IMR-90 (cell line): ENCODE measurements around the gene ACTRT2. TPM values are rescaled to one million over a fixed set of nuclear protein-coding genes. Genes with fewer than 3 reads are reported as not detected.

ENCODE experiments used
- ATAC-seq: fragments of 200-7000 bp; cut with Tn5 transposase; 2 replicates; pipeline ENCODE4 v1.9.1; 2020; ENCODE audit warnings: low read depth, mild to moderate bottlenecking, moderate library complexity
- BruUV-seq: library from RNA; stranded (reverse); fragments of 400-500 nt; replicated peaks from 2 replicates; lab custom pipeline; 2021; lab: Mats Ljungman, UMichigan
- CTCF ChIA-PET: fragments of 300-600 bp; formaldehyde crosslinking; extraction: SDS; loops from one replicate; lab custom pipeline; 2021; ENCODE audit warnings: antibody characterized with exemption; lab: Yijun Ruan, JAX
- POLR2A ChIA-PET: fragments of 300-600 bp; sonication (Branson Sonifier 250); formaldehyde crosslinking; loops from one replicate; lab custom pipeline; 2022; ENCODE audit warnings: antibody characterized with exemption; ENCODE audit not compliant: unreplicated experiment; lab: Charles Lee
- DNase-seq: peaks from one replicate; pipeline ENCODE4 v3.0.0; 2013
- H2AFZ ChIP-seq: replicated peaks from 2 replicates; pipeline ENCODE3; 2013; ENCODE audit warnings: low read length, mild to moderate bottlenecking; ENCODE audit not compliant: poor library complexity
- H2AK5ac ChIP-seq: 2 replicates; pipeline ENCODE4 v1.6.1; 2013; ENCODE audit warnings: low read depth, low read length, inconsistent platforms
- H2AK9ac ChIP-seq: replicated peaks from 2 replicates; pipeline ENCODE3; 2013; ENCODE audit warnings: mild to moderate bottlenecking, low read depth, low read length, moderate library complexity; ENCODE audit not compliant: poor library complexity
- H2BK120ac ChIP-seq: 2 replicates; pipeline ENCODE4 v1.6.1; 2013; ENCODE audit warnings: low read depth, low read length, inconsistent platforms
- H2BK15ac ChIP-seq: 3 replicates; pipeline ENCODE4 v1.6.1; 2013; ENCODE audit warnings: low read depth, low read length, inconsistent platforms
- H2BK20ac ChIP-seq: 2 replicates; pipeline ENCODE4 v1.6.1; 2013; ENCODE audit warnings: low read depth, mild to moderate bottlenecking, inconsistent platforms, low read length, moderate library complexity
- H2BK5ac ChIP-seq: 2 replicates; pipeline ENCODE4 v1.6.1; 2013; ENCODE audit warnings: mild to moderate bottlenecking, low read depth, low read length, inconsistent platforms; ENCODE audit not compliant: poor library complexity, severe bottlenecking
- H3K14ac ChIP-seq: replicated peaks from 2 replicates; pipeline ENCODE4 v1.6.1; 2013; ENCODE audit warnings: low read depth, low read length, inconsistent platforms
- H3K18ac ChIP-seq: 2 replicates; pipeline ENCODE4 v1.6.1; 2013; ENCODE audit warnings: low read depth, low read length, control low read depth
- H3K23ac ChIP-seq: 2 replicates; pipeline ENCODE4 v1.6.1; 2013; ENCODE audit warnings: low read depth, low read length, inconsistent platforms
- H3K27ac ChIP-seq: 2 replicates; pipeline ENCODE4 v1.5.1; 2013; ENCODE audit warnings: mild to moderate bottlenecking, control low read depth, low read length; ENCODE audit not compliant: insufficient read depth
- H3K27me3 ChIP-seq: 2 replicates; pipeline ENCODE4 v1.6.1; 2013; ENCODE audit warnings: low read length; ENCODE audit not compliant: control insufficient read depth, insufficient read depth
- H3K36me3 ChIP-seq: 2 replicates; pipeline ENCODE4 v1.6.1; 2013; ENCODE audit warnings: low read length, mixed read lengths; ENCODE audit not compliant: control insufficient read depth, insufficient read depth
- H3K4ac ChIP-seq: 2 replicates; pipeline ENCODE4 v1.6.1; 2013; ENCODE audit warnings: low read depth, low read length, inconsistent platforms
- H3K4me1 ChIP-seq: 2 replicates; pipeline ENCODE4 v1.6.1; 2013; ENCODE audit warnings: low read length, mixed read lengths; ENCODE audit not compliant: control insufficient read depth, insufficient read depth
- H3K4me2 ChIP-seq: 2 replicates; pipeline ENCODE4 v1.6.1; 2013; ENCODE audit warnings: low read depth, mild to moderate bottlenecking, control low read depth, low read length, moderate library complexity
- H3K4me3 ChIP-seq: 2 replicates; pipeline ENCODE4 v1.5.1; 2013; ENCODE audit warnings: low read depth, mild to moderate bottlenecking, control low read depth, low read length, moderate library complexity; ENCODE audit not compliant: insufficient read depth
- H3K56ac ChIP-seq: 2 replicates; pipeline ENCODE4 v1.6.1; 2013; ENCODE audit warnings: low read length, inconsistent platforms; ENCODE audit not compliant: insufficient read depth; ENCODE audit errors: extremely low read depth
- H3K79me1 ChIP-seq, 2 experiments: 2 replicates each; pipeline ENCODE4 v1.6.1; 2013; ENCODE audit warnings: low read length in 2 of 2, inconsistent platforms in 1 of 2, low read depth in 1 of 2
- H3K9ac ChIP-seq: 2 replicates; pipeline ENCODE4 v1.6.1; 2013; ENCODE audit warnings: low read depth, low read length, control low read depth
- H3K9me1 ChIP-seq: 2 replicates; pipeline ENCODE4 v1.6.1; 2013; ENCODE audit warnings: low read length, inconsistent platforms; ENCODE audit not compliant: insufficient read depth
- H3K9me3 ChIP-seq: 2 replicates; pipeline ENCODE4 v1.6.1; 2013; ENCODE audit warnings: low read length; ENCODE audit not compliant: control insufficient read depth, insufficient read depth
- H4K20me1 ChIP-seq: 2 replicates; pipeline ENCODE4 v1.6.1; 2013; ENCODE audit warnings: low read length, inconsistent platforms; ENCODE audit not compliant: insufficient read depth
- H4K5ac ChIP-seq: 2 replicates; pipeline ENCODE4 v1.6.1; 2013; ENCODE audit warnings: mild to moderate bottlenecking, low read depth, low read length, control low read depth
- H4K8ac ChIP-seq, 2 experiments: 2 replicates each; pipeline ENCODE4 v1.6.1; 2013; ENCODE audit warnings: low read depth in 2 of 2, low read length in 2 of 2, control low read depth in 1 of 2, inconsistent platforms in 1 of 2
- H4K91ac ChIP-seq: 2 replicates; pipeline ENCODE4 v1.6.1; 2013; ENCODE audit warnings: low read depth, low read length, inconsistent platforms; ENCODE audit not compliant: insufficient read depth
- BHLHE40 ChIP-seq: fragments of 150-350 bp; IDR thresholded peaks from 2 replicates; pipeline ENCODE4 v1.6.1; 2016; ENCODE audit warnings: mild to moderate bottlenecking, low read depth, low read length
- CHD1 ChIP-seq: IDR thresholded peaks from 2 replicates; pipeline ENCODE4 v1.6.1; 2012; ENCODE audit warnings: low read depth, low read length, improper control_type of control experiment
- CTCF ChIP-seq: conservative IDR thresholded peaks from 2 replicates; pipeline ENCODE4 v1.5.1; 2012; ENCODE audit warnings: mild to moderate bottlenecking, low read depth, low read length, improper control_type of control experiment
- ELK1 ChIP-seq: fragments of 150-350 bp; IDR thresholded peaks from 2 replicates; pipeline ENCODE4 v1.6.1; 2016; ENCODE audit warnings: low read depth, mild to moderate bottlenecking, low read length, moderate library complexity, borderline replicate concordance
- FOS ChIP-seq: fragments of 150-350 bp; IDR thresholded peaks from 2 replicates; pipeline ENCODE4 v1.6.1; 2016; ENCODE audit warnings: low read depth, low read length
- MAFK ChIP-seq: IDR thresholded peaks from 2 replicates; pipeline ENCODE4 v1.6.1; 2012; ENCODE audit warnings: low read depth, low read length, improper control_type of control experiment
- MAZ ChIP-seq: IDR thresholded peaks from 2 replicates; pipeline ENCODE4 v1.6.1; 2012; ENCODE audit warnings: low read depth, mild to moderate bottlenecking, low read length, improper control_type of control experiment, moderate library complexity, borderline replicate concordance
- MXI1 ChIP-seq: IDR thresholded peaks from 2 replicates; pipeline ENCODE4 v1.6.1; 2012; ENCODE audit warnings: low read depth, mild to moderate bottlenecking, low read length, moderate library complexity, borderline replicate concordance
- NFE2L2 ChIP-seq: fragments of 150-350 bp; IDR thresholded peaks from 2 replicates; pipeline ENCODE4 v1.6.1; 2016; ENCODE audit warnings: low read depth, mild to moderate bottlenecking, low read length
- POLR2A ChIP-seq: IDR thresholded peaks from 2 replicates; pipeline ENCODE4 v1.6.1; 2012; ENCODE audit warnings: mild to moderate bottlenecking, low read depth, low read length
- RAD21 ChIP-seq: IDR thresholded peaks from 2 replicates; pipeline ENCODE4 v1.6.1; 2012; ENCODE audit warnings: low read length, improper control_type of control experiment
- RCOR1 ChIP-seq: IDR thresholded peaks from 2 replicates; pipeline ENCODE4 v1.6.1; 2012; ENCODE audit warnings: mild to moderate bottlenecking, low read length, improper control_type of control experiment; ENCODE audit not compliant: insufficient replicate concordance
- SMC3 ChIP-seq: fragments of 150-350 bp; IDR thresholded peaks from 2 replicates; pipeline ENCODE4 v1.6.1; 2016; ENCODE audit warnings: low read depth, mild to moderate bottlenecking, antibody characterized with exemption, low read length, moderate library complexity
- WGBS, 2 experiments: methylation state at CpG; one replicate each; pipeline versions ENCODE4 v1.1.5 to v1.1.7; 2013; ENCODE audit warnings: missing lambda C conversion rate in 2 of 2; ENCODE audit not compliant: insufficient read length in 1 of 2; ENCODE audit errors: extremely low coverage in 2 of 2; 5-methylcytosine and 5-hydroxymethylcytosine counted together
- dilution Hi-C: fragments of 300-500 bp; cut with HindIII; formaldehyde crosslinking; loops from one replicate; pipeline ENCODE4 v1.14.3; 2018; ENCODE audit warnings: low sequenced_read_pairs; ENCODE audit not compliant: unreplicated experiment
- in situ Hi-C: fragments of 300-500 bp; cut with MboI; formaldehyde crosslinking; loops from 3 replicates; pipeline ENCODE4 v1.14.3; 2019; ENCODE audit warnings: low sequenced_read_pairs, inconsistent platforms, mixed read lengths
- intact Hi-C: fragments of 100-400 bp; cut with micrococcal nuclease; formaldehyde crosslinking; loops from 2 replicates; pipeline ENCODE4 v1.10.0; 2022
- polyA plus RNA-seq, 3 experiments: library from polyadenylated mRNA; depleted of rRNA; stranded (reverse); fragments of >200 nt; gene quantifications; 2 replicates each; pipeline ENCODE4 v1.2.3, GENCODE V29; 2012; ENCODE audit warnings: low replicate concordance in 1 of 3
- total RNA-seq: library from RNA; depleted of rRNA; stranded (reverse); fragments of >200 nt; gene quantifications from 2 replicates; pipeline ENCODE4 v1.2.3, GENCODE V29; 2012
- TF ChIP-seq, protein P1 (sequence below): fragments of 150-350 bp; IDR thresholded peaks from 2 replicates; pipeline ENCODE4 v1.6.1; 2017; ENCODE audit warnings: mild to moderate bottlenecking, antibody characterized with exemption, low read length, low read depth

Gene ACTRT2
- total and polyA plus RNA-seq, 2 of the 4 experiments (the other 2 are of a cell fraction): not detected

DNA sequence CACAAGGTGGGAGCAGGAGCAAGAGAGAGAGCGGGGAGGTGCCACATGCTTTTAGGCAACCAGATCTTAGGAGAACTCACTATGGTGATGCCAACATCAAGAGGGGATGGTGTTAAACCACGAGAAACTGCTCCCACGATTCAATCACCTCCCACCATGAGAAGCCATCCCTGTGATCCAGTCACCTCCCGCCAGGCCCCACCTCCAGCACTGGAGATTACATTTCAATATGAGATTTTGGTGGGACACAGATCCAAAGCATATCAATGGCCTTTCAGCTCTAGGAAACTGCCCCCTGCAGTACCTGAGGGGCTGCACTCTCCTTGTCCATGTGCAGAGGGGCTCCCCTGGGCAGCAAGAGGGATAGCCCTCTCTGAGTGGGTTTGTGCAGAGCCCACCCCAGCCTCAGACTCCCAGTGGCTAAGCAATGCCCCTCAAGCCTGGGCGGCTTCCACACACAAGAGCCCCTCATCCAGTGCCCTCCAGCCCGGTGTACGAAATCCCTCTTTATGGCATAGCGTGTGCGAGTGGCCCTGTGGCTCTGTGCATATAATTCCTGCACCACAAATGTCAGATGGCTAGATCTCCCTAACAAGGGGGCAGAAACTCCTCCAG is 32.2 kb downstream of the ACTRT2 start:
- H4K8ac ChIP-seq: no peak overlapping the region
- H2BK20ac ChIP-seq: no peak overlapping the region
- intact Hi-C loops (no loop called here), dilution Hi-C loops (no loop called here), in situ Hi-C loops (loop anchor here (25.0 kb wide), 1 partner anchor 616 kb away; no protein-coding TSS in a partner anchor)
- no peak overlapping the region for H3K4me2 ChIP-seq
- no peak overlapping the region for H2BK15ac ChIP-seq
- H3K36me3 ChIP-seq: no peaks in the 10 kb centered on the region
- H3K4me3 ChIP-seq: no peak overlapping the region
- 96% methylated on average over 3 of the region's 9 CpGs; no CpG with 5 or more reads in 1 of the 2 experiments for WGBS, 2 experiments
- H3K27ac ChIP-seq: no peak overlapping the region
- no peak overlapping the region for H2BK120ac ChIP-seq
- H3K79me1 ChIP-seq: no peaks in the 10 kb centered on the region
- no peak overlapping the region for H3K18ac ChIP-seq
- H4K20me1 ChIP-seq: no peaks in the 10 kb centered on the region
- peaks cover 2% of the 10 kb centered on the region; the same call in 1 of the 2 replicates for H3K9me3 ChIP-seq
- ChIA-PET CTCF (no interaction called here), POLR2A (no interaction called here)
- H3K56ac ChIP-seq: no peak overlapping the region
- H3K14ac ChIP-seq: no peak overlapping the region
- H3K4me1 ChIP-seq: no peaks in the 10 kb centered on the region
- BruUV-seq: no TSS peak
- no peak overlapping the region for H2AFZ ChIP-seq
- no peak overlapping the region for H3K4ac ChIP-seq
- no peaks in the 10 kb centered on the region for H3K9me1 ChIP-seq
- no peak overlapping the region for H4K5ac ChIP-seq
- DNase-seq: no peak
- no peak for TF ChIP-seq RAD21
- TF ChIP-seq CHD1: no peak
- TF ChIP-seq POLR2A: no peak
- TF ChIP-seq NFE2L2: no peak
- no peak for TF ChIP-seq SMC3
- TF ChIP-seq FOS: no peak
- TF ChIP-seq MAFK: no peak
- no peak for TF ChIP-seq ELK1
- no peak for TF ChIP-seq CTCF
- TF ChIP-seq, protein P1, sequence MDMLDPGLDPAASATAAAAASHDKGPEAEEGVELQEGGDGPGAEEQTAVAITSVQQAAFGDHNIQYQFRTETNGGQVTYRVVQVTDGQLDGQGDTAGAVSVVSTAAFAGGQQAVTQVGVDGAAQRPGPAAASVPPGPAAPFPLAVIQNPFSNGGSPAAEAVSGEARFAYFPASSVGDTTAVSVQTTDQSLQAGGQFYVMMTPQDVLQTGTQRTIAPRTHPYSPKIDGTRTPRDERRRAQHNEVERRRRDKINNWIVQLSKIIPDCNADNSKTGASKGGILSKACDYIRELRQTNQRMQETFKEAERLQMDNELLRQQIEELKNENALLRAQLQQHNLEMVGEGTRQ: no peak
- TF ChIP-seq MAZ: no peak
- no peak for TF ChIP-seq BHLHE40
- TF ChIP-seq MXI1: no peak
- no peak for TF ChIP-seq RCOR1
- H2AK9ac ChIP-seq: no peak overlapping the region
- H2AK5ac ChIP-seq: no peak overlapping the region
- no peak overlapping the region for H3K23ac ChIP-seq
- no peaks in the 10 kb centered on the region for H3K27me3 ChIP-seq
- no peak overlapping the region for H3K9ac ChIP-seq
- H4K91ac ChIP-seq: no peak overlapping the region
- ATAC-seq: no peak
- H2BK5ac ChIP-seq: no peak overlapping the region
